GM19467 (cell line): ENCODE results near the gene PLCB1.
"Not testable (repeated sequence)": the region's sequence is repeated elsewhere in the genome, so short reads cannot be mapped to it uniquely, and the experiment has no call there.

Experiments
- ATAC-seq: cut with Tn5 transposase; IDR thresholded peaks from one replicate; pipeline ENCODE4 v1.9.1; 2021; ENCODE audit warnings: mild to moderate bottlenecking, moderate library complexity; ENCODE audit not compliant: unreplicated experiment

Gene PLCB1

DNA sequence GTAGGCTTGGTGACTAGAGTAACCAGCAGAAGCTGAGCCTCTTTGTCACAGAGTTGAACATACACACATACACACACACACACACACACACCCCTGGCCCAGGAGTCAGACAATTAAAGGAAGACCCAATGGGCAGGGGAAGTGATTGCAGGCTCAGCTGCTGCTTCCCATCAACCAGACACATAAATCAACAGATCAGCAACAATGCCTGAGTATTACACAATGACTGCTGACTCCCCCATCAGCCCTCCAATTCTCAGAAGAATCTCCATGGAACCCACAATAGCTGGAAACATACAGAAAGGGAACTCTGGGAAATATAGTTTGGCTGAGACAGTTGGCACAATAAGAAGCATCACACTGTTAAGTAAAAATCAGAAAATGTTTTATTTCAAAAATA lies 666.4 kb downstream of the PLCB1 start:
- no peak for ATAC-seq

DNA sequence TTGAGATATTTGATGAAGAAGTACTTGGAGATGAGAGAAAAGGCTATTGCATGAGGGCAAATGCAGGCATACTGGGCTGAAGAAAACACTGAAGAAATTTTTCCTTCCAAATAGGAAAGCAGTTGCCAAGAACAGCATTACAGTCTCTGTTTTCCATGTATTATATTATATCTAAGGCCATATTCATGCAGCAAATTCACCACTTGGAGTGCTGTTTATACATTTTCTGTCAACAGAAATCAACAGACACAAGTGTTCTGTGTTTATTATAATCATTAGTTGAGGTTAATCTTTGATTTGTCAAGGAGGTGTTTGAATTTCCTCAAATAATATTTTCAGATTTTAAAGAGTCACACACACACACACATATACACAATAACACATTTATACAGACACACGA lies 668.0 kb downstream of the PLCB1 start:
- no peak for ATAC-seq

DNA sequence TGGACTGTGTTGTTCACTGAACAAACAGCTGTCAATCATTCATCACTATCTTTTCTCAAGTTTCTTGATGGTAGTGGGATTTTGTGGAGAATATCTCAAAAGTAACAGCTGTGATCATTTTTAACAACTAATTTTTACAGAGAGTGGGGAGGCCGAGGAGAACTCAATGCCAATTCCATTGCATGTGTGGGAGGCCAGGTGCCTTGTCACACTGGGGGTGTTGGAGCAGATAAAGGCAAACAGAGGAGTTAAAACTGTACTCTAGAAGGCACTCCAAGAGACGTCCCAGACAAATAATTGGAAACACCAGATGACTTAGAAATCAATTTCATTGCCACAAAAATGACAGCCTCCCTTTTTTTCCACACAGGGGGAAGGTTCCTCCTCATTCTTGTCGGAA lies 669.6 kb downstream of the PLCB1 start:
- ATAC-seq: no peak

DNA sequence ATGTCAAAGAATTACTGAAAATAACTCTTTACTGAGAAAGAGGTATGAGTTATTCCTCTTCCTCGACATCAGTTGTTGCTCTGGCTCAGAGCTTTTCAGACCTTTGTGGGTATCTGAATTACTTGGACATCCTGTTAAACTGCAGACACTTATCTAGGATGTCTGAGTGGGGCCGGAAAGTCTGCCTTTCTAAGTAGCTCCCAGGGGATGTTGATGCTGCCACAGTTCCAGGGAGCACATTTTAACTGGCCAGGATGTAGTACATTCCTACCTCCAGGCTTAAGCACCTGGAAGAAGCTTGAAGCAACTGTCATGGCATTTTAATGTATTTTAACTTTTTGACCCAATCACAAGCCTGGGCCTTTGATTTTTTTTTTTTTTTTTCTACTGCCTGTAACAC lies 671.0 kb downstream of the PLCB1 start:
- ATAC-seq: no peak

DNA sequence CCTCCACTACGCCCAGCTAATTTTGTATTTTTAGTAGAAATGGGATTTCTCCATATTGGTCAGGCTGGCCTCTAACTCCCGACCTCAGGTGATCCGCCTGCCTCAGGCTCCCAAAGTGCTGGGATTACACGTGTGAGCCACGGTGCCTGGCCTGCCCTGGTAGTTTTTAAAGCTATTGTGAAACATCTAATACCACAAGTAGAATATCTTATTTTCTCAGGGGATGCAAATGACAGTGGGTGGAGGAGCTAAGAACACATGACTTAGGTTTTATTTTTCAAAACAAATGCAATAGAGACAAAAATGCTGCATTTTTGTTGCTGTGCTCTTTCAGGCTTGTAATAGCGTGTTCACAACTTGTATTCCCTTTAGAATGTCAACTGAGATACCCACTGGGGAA lies 671.9 kb downstream of the PLCB1 start:
- no peak for ATAC-seq

DNA sequence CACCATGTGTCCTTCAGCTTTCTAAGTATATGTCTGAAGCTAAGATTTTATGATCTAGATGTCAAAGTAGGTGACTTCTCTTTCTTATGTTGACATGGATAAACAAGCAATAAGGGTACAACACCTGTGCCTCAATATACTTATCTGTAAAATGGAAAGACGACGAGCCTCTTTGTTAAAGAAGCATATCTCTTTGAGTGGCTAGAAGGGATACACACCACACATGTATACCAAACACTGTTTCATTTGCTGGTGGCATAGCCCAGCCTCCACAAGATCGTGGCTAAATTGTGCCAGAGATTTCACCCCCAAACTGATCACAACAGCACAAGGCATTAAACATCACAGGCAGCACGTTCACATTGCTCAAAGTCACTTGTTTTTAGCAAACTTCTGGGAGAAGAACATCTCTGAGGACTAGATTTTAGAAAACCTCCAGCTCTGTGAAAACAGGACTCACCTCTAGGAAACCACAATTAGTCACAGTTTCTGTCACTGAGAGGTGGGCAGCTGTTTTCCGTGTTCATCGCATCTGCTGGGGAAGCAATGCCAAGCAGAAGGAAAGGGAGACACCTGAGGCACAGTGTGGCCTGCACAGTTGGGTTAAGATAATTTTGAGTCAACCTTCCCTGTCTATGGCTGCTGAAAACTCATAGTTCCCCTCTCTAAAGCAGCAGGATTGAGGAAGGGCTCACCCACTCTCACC lies 673.8 kb downstream of the PLCB1 start:
- no peak for ATAC-seq

DNA sequence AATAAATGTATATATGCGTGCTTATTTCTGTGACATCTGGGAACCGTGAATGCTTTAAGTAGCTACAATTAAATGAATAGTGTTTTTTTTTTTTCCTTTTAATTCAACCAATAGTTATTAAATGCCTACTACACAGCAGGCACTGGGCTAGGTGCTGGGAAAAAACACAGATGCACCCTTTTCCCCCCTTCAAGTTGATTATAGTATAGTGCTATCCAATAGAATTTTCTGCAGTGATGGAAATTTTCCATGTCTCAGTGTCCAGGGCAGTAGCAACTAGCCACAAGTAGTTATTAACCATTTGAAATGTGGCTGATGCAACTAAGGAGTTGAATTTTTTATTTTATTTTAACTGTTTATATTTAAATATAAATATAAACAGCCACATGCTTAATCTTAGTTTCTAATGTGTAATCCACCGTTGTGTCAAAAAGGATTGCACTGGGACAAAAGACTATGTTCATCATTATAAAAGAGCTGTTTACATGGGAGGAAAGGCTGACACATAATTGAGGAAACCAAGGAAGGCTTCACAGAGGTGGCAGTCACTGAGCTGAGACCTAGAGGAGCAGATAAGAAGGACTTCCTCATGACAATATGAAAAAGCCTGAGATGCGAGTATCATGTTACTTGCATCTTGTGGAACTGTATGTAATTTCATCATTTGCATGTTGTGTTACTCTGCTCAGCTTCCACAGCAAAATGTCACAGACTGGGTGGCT lies 675.6 kb downstream of the PLCB1 start:
- no peak for ATAC-seq

DNA sequence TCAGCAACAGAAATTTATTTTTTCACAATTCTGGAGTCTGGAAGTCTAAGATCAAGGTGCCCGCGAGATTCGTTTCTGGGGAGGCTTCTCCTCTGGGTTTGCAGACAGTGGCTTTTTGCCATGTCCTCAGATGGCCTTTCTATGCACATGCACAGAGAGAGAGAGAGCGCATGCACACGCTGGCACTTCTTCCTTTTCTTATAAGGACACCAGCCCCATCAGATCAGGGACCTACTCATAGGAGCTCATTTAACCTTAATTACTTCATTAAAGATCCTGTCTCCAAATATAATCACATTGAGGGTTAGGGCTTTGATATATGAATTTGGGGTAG lies 676.1 kb downstream of the PLCB1 start:
- no peak for ATAC-seq

DNA sequence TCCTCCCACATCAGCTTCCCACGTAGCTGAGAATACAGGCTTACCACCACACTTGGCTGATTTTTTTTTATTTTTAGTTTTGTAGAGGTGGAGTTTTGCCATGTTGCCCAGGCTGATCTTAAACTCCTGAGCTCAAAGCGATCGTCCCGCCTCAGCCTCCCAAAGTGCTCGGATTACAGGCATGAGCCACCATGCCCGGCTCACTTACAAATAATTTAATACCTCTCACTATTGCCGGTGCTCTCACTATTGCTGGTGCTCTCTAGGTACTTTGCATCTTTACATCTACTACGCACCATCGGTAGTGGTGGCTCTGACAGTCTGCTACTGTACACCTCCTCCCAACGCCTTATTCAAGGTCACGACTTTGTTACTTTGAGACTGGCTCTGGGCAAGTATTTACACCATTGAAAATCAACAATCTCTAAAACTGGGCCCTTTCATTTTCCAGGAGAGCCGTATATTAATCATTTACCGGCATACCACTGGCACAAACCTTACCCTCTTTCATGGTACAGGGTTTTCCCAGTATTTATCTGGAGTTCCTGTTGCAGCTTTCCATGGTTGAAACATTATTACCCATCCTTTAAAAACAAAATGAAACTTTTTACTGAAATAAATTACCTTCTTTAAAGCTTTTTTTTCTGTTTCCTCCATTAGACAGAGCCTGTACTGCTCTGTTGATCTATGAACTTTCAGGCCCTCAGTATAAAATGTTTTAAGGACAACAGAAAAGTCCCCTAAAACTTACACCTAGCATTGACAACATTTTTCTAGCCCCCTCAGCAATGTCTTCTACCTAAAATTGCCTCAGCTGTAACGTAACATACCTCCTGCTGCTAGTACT lies 677.3 kb downstream of the PLCB1 start:
- ATAC-seq: no peak

DNA sequence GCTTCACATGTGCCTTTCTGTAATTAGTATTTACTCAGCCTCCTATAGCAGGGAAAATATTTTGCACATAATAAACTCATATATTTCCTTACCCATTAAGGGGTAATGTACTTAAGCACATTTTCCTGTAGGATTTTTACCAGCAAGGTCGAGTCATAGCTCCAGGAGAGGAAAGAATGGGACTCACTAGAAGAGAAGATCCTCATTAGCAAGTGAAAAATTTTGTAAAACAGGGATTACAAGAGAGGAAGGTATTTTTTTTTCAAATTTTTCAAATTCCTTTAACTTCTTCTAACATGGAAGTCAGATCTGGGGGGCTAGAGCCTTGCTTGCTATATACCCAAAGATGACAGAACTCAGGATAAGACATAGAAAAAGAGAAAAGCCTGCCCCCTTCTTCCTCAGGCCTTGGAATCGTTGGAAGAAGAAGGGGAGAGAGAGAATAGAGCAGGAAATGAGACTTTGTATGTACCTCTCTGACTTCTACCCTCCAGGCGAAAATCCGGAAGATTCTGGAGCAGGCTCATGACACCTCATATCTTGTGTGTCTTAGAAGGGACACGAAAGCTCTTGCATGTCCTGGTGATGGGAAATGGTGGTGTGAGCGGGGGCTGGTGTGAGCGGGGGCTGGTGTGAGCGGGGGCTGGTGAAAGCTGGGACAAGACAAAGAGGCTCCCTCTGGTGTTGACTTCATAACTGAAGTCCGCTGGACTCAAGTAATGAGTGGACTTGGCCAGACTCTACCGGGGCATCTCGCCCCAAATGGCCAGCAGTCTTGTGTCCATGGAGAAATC lies 679.9 kb downstream of the PLCB1 start:
- no peak for ATAC-seq

DNA sequence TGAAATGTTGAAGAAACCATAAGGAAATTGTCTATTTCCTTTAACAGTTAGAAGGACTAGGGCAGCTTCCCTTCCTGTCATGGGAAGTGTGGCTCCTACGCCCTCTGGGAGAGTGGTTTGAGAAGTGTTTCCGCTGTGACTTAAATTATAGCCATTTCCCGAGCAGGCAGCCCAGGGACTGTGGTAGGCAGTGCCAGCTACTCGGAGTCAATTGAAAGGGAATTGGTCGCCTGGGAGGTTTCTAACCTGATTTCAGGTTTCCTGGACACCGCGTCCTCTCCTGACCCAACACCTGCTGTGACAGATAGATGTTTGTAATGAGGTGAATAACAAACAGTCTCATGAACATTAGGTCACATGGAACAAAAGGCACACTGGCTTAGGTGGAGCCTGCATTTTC lies 680.8 kb downstream of the PLCB1 start:
- no peak for ATAC-seq

DNA sequence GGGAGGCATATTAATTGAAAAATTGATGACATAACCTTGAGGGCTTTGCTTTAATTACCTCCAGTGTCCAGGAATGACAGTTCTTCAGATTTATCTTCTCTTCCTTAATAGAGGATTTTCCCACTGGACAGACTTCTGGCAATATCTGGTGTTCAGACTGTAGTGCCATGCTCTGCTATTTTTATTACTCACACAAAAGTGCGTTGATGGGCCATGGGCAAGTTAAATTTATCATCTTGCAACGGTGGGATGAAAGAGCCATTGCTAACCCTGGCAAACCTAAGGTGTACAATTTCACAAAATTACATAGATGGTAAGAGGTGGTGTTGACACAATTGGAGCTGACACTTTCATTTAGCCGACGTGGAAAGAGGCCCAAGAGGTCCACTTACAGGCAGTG lies 683.1 kb downstream of the PLCB1 start:
- no peak for ATAC-seq

DNA sequence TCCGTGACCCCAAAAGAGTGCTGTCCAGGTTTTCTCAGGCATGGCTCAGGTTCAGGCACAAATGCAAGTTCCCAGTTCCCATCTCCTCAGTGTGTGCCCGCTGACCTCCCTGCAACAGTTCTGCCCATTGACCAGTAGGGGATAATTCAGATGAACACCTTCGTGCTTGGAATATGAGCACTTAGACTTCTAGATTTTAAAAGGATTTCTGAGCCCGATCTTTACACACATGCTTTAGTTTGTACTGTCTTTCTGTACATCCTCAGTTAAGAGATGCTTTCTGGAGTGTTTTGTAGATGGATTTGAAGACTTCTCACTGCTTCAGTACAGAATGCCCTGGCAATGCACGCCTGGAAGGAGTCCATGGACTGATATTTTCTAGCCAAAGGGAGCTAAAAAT lies 697.2 kb downstream of the PLCB1 start:
- no peak for ATAC-seq

DNA sequence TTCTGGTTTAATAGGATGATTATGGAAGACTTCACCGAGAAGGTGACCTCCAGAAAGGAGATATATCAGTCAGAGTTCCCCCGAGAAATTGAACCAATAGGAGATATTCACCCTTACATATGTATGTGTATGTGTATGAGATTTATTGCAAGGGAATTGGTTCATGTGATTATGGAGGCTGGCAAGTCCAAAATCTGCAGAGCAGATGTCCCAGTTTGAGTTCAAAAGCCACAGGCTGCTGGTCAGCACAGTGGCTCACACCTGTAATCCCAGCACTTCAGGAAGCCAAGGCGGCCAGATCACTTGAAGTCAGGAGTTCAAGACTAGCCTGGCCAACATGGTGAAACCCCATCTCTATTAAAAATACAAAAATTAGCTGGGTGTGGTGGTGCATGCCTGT lies 702.2 kb downstream of the PLCB1 start:
- not testable (repeated sequence) for ATAC-seq

DNA sequence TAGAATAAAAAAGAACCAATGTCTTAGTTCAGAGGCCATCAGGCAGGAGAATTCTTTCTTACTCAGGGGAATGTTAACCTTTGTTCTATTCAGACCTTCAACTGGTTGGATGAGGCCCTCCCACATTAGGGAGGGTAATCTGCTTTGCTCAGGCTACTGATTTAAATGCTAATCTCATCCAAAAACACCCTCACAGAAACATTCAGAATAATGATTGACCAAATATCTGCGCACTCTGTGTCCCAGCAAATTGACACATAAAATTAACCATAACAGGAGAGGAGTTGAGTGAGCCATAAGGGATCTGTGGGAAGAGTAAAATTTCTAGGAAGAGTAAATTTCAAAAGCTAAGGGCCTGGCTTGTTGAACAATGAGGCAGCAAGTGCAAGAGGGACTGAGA lies 702.8 kb downstream of the PLCB1 start:
- ATAC-seq: no peak

DNA sequence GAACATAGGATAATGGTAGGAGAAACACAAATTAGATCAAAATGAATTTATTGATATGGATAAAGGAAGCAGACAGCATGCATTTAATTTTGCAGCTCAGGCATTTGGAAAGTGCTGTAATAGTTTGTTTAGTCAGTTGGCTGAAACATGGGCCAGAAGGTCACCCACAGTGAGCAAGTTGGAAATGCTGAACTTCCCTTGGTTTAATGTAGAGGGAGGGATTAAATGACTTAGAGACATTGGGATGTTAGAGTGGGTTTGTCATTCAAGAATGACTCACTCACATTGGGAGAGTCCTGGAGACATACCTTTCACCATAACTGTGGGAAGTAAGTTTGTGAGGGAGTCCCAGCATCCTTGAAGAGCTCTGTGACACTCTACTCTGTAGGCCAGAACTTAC lies 705.3 kb downstream of the PLCB1 start:
- no peak for ATAC-seq

DNA sequence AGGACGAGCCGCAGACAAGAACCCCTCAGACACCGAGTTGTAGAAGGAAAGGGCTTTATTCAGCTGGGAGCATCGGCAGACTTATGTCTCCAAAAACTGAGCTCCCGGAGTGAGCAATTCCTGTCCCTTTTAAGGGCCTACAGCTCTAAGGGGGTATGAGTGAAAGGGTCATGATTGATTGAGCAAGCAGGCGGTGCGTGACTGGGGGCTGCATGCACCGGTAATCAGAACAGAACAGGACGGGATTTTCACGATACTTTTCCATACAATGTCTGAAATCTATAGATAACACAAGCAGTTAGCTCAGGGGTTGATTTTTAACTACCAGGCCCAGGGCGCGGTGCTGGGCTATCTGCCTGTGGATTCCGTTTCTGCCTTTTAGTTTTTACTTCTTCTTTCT lies 710.5 kb downstream of the PLCB1 start:
- no peak for ATAC-seq

DNA sequence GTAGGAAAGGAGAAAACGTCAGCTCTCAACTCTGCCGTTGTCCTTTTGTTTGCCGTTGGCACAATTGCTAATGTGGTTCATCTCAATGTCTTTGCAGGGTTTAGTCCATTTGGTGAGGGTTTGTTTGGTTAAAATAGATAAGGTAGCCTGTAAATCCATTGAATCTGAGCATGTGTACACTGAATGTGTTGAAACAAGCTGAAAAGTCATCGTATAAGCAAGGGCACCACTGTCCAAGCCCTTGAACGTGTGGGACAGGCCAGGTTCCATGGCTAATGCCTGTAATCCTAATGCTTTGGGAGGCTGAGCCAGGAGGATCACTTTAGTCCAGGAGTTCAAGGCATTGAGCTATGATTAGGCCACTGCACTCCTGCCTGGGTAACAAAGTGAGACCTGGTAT lies 712.1 kb downstream of the PLCB1 start:
- ATAC-seq: no peak

DNA sequence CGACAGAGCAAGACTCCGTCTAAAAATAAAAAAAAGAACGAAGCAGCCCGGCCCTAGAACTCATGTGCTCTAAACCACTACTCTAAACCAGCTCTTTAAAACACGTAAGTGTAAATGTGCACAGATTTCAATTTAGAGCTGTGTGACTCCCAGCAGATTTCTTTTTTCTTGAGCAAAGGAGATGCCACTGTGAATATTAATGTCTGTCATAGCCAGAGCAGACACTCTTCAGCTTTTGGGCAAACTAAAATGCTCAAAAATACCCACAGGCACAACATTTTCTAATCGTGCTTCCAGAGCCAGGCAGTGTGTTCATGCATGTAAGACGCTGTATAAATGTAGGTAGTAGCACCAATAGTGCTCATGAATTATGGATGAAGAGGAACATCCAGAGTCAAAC lies 717.9 kb downstream of the PLCB1 start:
- ATAC-seq: no peak

DNA sequence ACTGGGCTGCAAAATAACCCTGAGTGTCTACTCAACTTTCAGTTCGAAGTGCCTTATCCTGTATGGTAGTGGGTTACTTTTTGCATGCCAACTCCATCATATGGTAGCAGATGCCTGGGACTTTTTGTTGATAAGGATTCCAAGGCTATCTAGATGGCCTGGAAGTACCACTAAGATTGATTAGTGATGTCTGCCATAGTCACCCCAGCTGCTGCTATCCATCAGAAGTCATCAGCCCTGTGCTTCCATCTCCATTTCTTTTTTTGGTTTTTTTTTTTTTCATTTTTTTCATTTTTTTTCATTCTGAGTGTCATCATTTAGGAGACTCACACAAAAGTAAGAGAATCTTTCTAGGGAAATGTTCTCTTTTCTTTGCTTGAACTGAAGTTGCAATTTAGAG lies 719.4 kb downstream of the PLCB1 start:
- no peak for ATAC-seq

DNA sequence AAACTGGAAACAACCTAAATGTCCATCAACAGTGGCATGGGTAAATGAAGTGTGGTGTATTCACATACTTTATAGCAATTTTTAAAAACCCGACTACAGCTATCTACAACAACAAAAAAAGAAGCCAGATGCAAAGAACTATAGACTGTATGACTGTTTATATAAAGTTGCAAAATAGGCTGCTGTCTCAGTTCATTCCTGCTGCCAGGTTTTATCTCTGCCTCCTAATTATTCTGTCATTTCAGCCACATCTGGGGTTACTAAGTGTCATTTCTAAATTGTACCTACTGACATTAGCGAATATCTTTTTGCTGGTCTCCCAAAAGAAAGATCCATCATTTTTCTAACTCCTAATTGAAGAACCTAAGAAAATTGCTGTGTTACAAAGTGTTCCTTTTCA lies 719.9 kb downstream of the PLCB1 start:
- ATAC-seq: not testable (repeated sequence)
